Mammary epithelial cell (primary cell): ENCODE measurements around the gene SELENOM.

ENCODE experiments used
- CTCF ChIP-seq, 2 donors: IDR thresholded peaks in 1 of 2; conservative IDR thresholded peaks in 1 of 2; 2 replicates each; pipeline ENCODE4 v1.5.1; 2011 to 2012; ENCODE audit warnings: inconsistent platforms in 2 of 2, low read length in 2 of 2, mild to moderate bottlenecking in 2 of 2, control low read depth in 1 of 2, low read depth in 1 of 2; ENCODE audit not compliant: insufficient read depth in 1 of 2; ENCODE audit errors: extremely low read depth in 1 of 2
- EZH2 ChIP-seq: IDR thresholded peaks from 2 replicates; pipeline ENCODE4 v1.6.1; 2012; ENCODE audit warnings: low read length, inconsistent platforms, borderline replicate concordance

DNA sequence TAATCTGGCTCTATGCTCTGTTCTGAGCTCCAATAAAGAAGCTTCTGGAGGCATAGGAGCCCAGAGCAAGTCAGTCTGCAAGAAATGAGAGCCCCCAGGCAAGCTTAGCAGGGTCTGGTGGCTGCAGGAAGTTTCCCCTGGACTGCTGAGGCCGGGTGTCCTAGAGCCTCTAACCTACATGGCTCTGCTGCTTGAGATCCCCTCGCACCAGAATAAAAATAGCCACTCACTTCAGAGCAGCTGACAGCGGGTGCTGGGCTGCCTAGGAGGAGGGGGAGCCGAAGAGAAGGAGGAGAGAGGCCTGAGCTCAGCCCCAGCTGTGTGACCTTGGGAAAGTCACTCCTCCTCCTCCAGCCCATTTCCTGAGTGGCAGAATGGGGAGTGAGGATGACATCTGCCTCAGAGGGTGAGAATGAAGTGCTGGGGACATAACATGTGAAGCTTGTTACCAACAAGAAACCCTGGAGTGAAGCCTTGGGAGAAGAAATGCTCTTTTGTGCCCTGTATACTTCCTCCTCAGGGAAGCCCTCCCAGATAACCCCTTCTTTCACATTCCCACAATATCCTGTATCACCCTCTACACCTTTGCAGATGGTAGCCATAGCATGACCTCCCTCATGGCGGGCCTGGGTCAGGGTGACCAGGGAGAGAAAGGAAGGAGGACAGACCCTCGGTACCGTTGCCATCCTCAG, 11.8 kb upstream of the SELENOM start:
- TF ChIP-seq CTCF (conservative IDR thresholded peaks at IDR 0.05 in 1 of 2, IDR thresholded peaks at IDR 0.05 in 1 of 2; ENCODE audit: extremely low read depth in 1 of 2, insufficient read depth in 1 of 2, low read depth in 1 of 2, low read length in 2 of 2) (no peak), EZH2 (no peak)
